Stimulated activated naive CD8-positive, alpha-beta T cell treated with anti-CD3 and anti-CD28 coated beads, Interleukin-15, Interleukin-2, amounts not matched to agents 100 U/mL and 50 U/mL, for 24 hours (primary cell): ENCODE measurements around the gene ZNF654.
"Not testable (repeated sequence)": the region's sequence is repeated elsewhere in the genome, so short reads cannot be mapped to it uniquely, and the experiment has no call there.

Source experiments
- ATAC-seq: fragments of 150-1000 bp; cut with Tn5 transposase; one replicate; pipeline ENCODE4 v1.10.0; 2021
- DNase-seq: peaks from one replicate; pipeline ENCODE4 v3.0.0; 2021

Gene ZNF654

GRCh38 chr3:88061746-88062145, 2.7 kb downstream of the ZNF654 start:
- no peak for ATAC-seq
- no peak for DNase-seq

GRCh38 chr3:88075072-88075471, 16.0 kb downstream of the ZNF654 start:
- ATAC-seq (no peak), DNase-seq (no peak)

- ATAC-seq (no peak), DNase-seq (no peak)
These were observed 16.4 kb downstream of the ZNF654 start for GRCh38 chr3:88075497-88075896.

GRCh38 chr3:88076712-88077111, 17.7 kb downstream of the ZNF654 start:
- no peak for ATAC-seq
- DNase-seq, result no peak

GRCh38 chr3:88078932-88079331, 19.9 kb downstream of the ZNF654 start:
- DNase-seq (no peak), ATAC-seq (no peak)

GRCh38 chr3:88082854-88083253, 23.8 kb downstream of the ZNF654 start:
- ATAC-seq (no peak), DNase-seq (no peak)

- ATAC-seq (no peak), DNase-seq (no peak)
These were observed 25.0 kb downstream of the ZNF654 start for GRCh38 chr3:88084097-88084501.

- ATAC-seq (no peak), DNase-seq (no peak)
These were observed 31.6 kb downstream of the ZNF654 start for GRCh38 chr3:88090681-88091080.

- DNase-seq (no peak), ATAC-seq (no peak)
These were observed 33.2 kb downstream of the ZNF654 start for GRCh38 chr3:88092270-88092669.

GRCh38 chr3:88093266-88093665, 34.2 kb downstream of the ZNF654 start:
- ATAC-seq (no peak), DNase-seq (no peak)

GRCh38 chr3:88101142-88101541, 42.1 kb downstream of the ZNF654 start:
- DNase-seq (no peak), ATAC-seq (no peak)

GRCh38 chr3:88105325-88105724, 46.3 kb downstream of the ZNF654 start:
- DNase-seq (no peak), ATAC-seq (no peak)

GRCh38 chr3:88112289-88112688, 53.2 kb downstream of the ZNF654 start:
- DNase-seq, result no peak

GRCh38 chr3:88113311-88114162, 54.5 kb downstream of the ZNF654 start:
- DNase-seq, result peak; percentile 52

More at GRCh38 chr3:88112289-88112688, 53.2 kb downstream of the ZNF654 start:
- ATAC-seq, result no peak

GRCh38 chr3:88114878-88115549, 56.0 kb downstream of the ZNF654 start:
- ATAC-seq, result no peak
- DNase-seq, result no peak

More at GRCh38 chr3:88113311-88114162, 54.5 kb downstream of the ZNF654 start:
- peak; percentile 86 for ATAC-seq

- ATAC-seq (no peak), DNase-seq (no peak)
These were observed 58.6 kb downstream of the ZNF654 start for GRCh38 chr3:88117683-88118082.

GRCh38 chr3:88118603-88119002, 59.5 kb downstream of the ZNF654 start:
- DNase-seq, ATAC-seq: not testable (repeated sequence)

GRCh38 chr3:88123526-88123925, 64.5 kb downstream of the ZNF654 start:
- no peak for ATAC-seq

GRCh38 chr3:88131695-88132094, 72.6 kb downstream of the ZNF654 start:
- DNase-seq (no peak), ATAC-seq (no peak)

More at GRCh38 chr3:88123526-88123925, 64.5 kb downstream of the ZNF654 start:
- no peak for DNase-seq

GRCh38 chr3:88132894-88133293, 73.8 kb downstream of the ZNF654 start:
- ATAC-seq (no peak), DNase-seq (no peak)

GRCh38 chr3:88133711-88134263, 74.7 kb downstream of the ZNF654 start:
- ATAC-seq (no peak), DNase-seq (no peak)

- ATAC-seq (no peak), DNase-seq (no peak)
These were observed 78.8 kb downstream of the ZNF654 start for GRCh38 chr3:88137836-88138235.

GRCh38 chr3:88141458-88142083, 82.5 kb downstream of the ZNF654 start:
- ATAC-seq, result no peak
- no peak for DNase-seq
